Testis (tissue), 5 donors: ENCODE data around the gene HNRNPDL. TPM values are rescaled to one million over a fixed set of nuclear protein-coding genes. Genes with fewer than 3 reads are reported as not detected.
"Not testable (repeated sequence)": the region's sequence is repeated elsewhere in the genome, so short reads cannot be mapped to it uniquely, and the experiment has no call there.

ENCODE experiments used
- DNase-seq: peaks from one replicate; pipeline ENCODE4 v3.0.0-alpha.2; 2019
- H3K27ac ChIP-seq, 2 donors: fragments of 200-600 bp; sonication (generic); one replicate each; pipeline ENCODE4 v1.5.1; 2019
- H3K27me3 ChIP-seq: fragments of 200-600 bp; sonication (generic); one replicate; pipeline ENCODE4 v1.5.1; 2019
- H3K36me3 ChIP-seq: fragments of 200-600 bp; sonication (generic); one replicate; pipeline ENCODE4 v1.5.1; 2017; ENCODE audit warnings: low read depth; ENCODE audit errors: missing control alignments
- H3K4me1 ChIP-seq: fragments of 200-600 bp; sonication (generic); one replicate; pipeline ENCODE4 v1.5.1; 2019
- H3K4me3 ChIP-seq, 2 donors: fragments of 200-600 bp; sonication (generic); one replicate each; pipeline ENCODE4 v1.5.1; 2017 to 2019
- H3K9me3 ChIP-seq: fragments of 200-600 bp; sonication (generic); one replicate; pipeline ENCODE4 v1.5.1; 2017
- CTCF ChIP-seq, 3 experiments: fragments of 450-650 bp in 2 of 3; fragments of 200-600 bp in 1 of 3; sonication (generic) in 1 of 3; IDR thresholded peaks; one replicate each; pipeline ENCODE4 v1.5.1; 2016 to 2019; ENCODE audit warnings: antibody characterized with exemption in 3 of 3, mild to moderate bottlenecking in 2 of 3, moderate library complexity in 1 of 3
- POLR2A ChIP-seq: fragments of 450-650 bp; IDR thresholded peaks from one replicate; pipeline ENCODE4 v1.6.1; 2017; ENCODE audit warnings: antibody characterized with exemption, mild to moderate bottlenecking, moderate library complexity
- WGBS, 2 donors: methylation state at CpG; one replicate each; pipeline ENCODE4 v1.1.5; 2018; 5-methylcytosine and 5-hydroxymethylcytosine counted together
- intact Hi-C: fragments of 100-400 bp; cut with DNase I; formaldehyde crosslinking; loops from one replicate; pipeline ENCODE4 v1.15.1; 2023; ENCODE audit warnings: low total_unique reads
- long read RNA-seq, 2 donors: transcript quantifications; one replicate each; lab custom pipeline, GENCODE V29; 2026
- polyA plus RNA-seq: library from polyadenylated mRNA; stranded (reverse); fragments of 350-450 nt; fragmentation: Illumina TruSeq; extraction: RNeasy Lipid Tissue Mini Kit (QIAGEN cat#74804); gene quantifications from one replicate; pipeline ENCODE4 v1.2.3, GENCODE V29; 2014; ENCODE audit warnings: low read depth, low replicate concordance; ENCODE audit not compliant: insufficient read depth
- total RNA-seq, 2 donors: library from RNA; depleted of rRNA; stranded (reverse); fragments of >200 nt; gene quantifications; one replicate each; pipeline ENCODE4 v1.2.3, GENCODE V29; 2016

HNRNPDL gene
- total RNA-seq: 100 to 1,000 TPM; 203 to 218 TPM
- polyA plus RNA-seq: 226 TPM
- long read RNA-seq, donor 1, transcript HNRNPDL-202 (9 exons, 1,402 nt): minor isoform, 11 of 350 reads
- long read RNA-seq, donor 1, transcript HNRNPDL-204 (7 exons, 2,404 nt): minor isoform, 46 of 350 reads
- long read RNA-seq, donor 1, transcript HNRNPDL-201 (8 exons, 3,781 nt): major isoform, 147 of 350 reads
- long read RNA-seq, donor 1, partial matches to known transcripts: 142 of 350 reads
- long read RNA-seq, donor 1, other reads (novel, unspliced or antisense): 0 of 350 reads
- long read RNA-seq, donor 2, transcript HNRNPDL-202 (9 exons, 1,402 nt): minor isoform, 5 of 250 reads
- long read RNA-seq, donor 2, transcript HNRNPDL-204 (7 exons, 2,404 nt): minor isoform, 24 of 250 reads
- long read RNA-seq, donor 2, transcript HNRNPDL-201 (8 exons, 3,781 nt): major isoform, 89 of 250 reads
- long read RNA-seq, donor 2, partial matches to known transcripts: 128 of 250 reads
- long read RNA-seq, donor 2, other reads (novel, unspliced or antisense): 0 of 250 reads

DNA sequence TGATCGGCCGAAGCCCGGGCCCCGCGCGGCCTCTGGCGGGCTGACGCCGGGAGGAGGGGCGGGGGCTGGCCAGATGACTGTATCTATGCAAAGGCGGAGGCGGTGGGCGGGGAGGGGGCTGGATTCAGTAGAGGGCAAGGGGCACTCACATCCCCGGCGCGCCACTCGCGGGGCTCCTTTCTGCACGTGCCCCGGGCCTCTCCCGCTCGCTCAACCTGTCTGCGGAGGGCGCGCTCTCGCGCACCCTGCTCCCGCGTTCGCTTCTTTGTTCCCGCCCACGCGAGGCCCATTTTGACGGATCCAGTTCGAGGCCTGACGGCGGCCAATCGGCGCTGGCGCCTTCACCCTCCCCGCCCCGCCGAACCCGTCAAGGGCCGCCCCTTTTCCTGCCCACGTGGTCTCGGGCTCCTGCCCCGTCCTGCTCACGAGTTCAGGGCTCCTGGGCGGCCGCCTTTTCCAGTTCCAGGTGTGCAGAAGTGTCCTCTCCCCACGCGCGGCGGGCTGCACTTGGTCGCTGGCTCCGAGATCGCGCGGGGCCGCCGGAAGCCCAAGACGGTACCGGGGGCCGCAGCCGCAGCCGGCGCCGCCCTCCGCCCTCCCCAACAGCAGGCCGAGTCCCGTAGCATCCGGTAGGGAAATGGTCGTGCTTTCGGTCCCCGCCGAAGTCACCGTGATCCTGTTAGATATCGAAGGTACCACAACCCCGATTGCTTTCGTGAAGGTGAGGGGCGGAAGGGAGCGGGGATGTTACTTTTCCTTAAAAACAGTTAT lies at the start of gene HNRNPDL, which contains the start of gene ENOPH1:
Gene HNRNPDL (minus strand): TSS at position 270 of the 771 bp plus-strand sequence. CDS start 772 bp downstream, outside the sequence.
Gene ENOPH1 (plus strand): TSS at position 398 of the 771 bp plus-strand sequence. CDS start 240 bp downstream, at position 638.
- WGBS, 2 donors: 1% methylated on average over 24 to 75 of the region's 83 CpGs
- peak within 1 kb of the TSS; percentile 98 for H3K4me3 ChIP-seq
- H3K27ac ChIP-seq: peak within 1 kb of the TSS; percentile 98 to 99
- H3K36me3 ChIP-seq: no peaks in the 10 kb centered on the region
- TF ChIP-seq POLR2A (peak; percentile 72), CTCF (IDR thresholded peaks at IDR 0.05) (no peak)
- DNase-seq: peak; percentile 98
- no peaks in the 10 kb centered on the region for H3K27me3 ChIP-seq
- H3K4me1 ChIP-seq: peaks cover 9% of the 10 kb centered on the region
- intact Hi-C loops: loop anchor here (5.0 kb wide), 1 partner anchor 58 kb away; the partner anchor contains the start of gene HNRNPD
- H3K9me3 ChIP-seq: no peaks in the 10 kb centered on the region

GRCh38 chr4:82479562-82479961 lies 49.3 kb upstream of the HNRNPDL start:
- no peak for DNase-seq
- 95 to 98% methylated on average over 14 of the region's 14 CpGs for WGBS, 2 donors
- Histone ChIP-seq H3K4me3 (no peak overlapping the region), H3K27ac (no peak overlapping the region), H3K27me3 (no peaks in the 10 kb centered on the region), H3K9me3 (no peaks in the 10 kb centered on the region), H3K4me1 (no peaks in the 10 kb centered on the region), H3K36me3 (no peaks in the 10 kb centered on the region)
- intact Hi-C loops: no loop called here
- TF ChIP-seq CTCF (IDR thresholded peaks at IDR 0.05): no peak
- no peak for TF ChIP-seq POLR2A

- H3K27ac ChIP-seq, intact Hi-C loops, H3K4me3 ChIP-seq, H3K36me3 ChIP-seq, H3K9me3 ChIP-seq, H3K27me3 ChIP-seq, DNase-seq, H3K4me1 ChIP-seq: not testable (repeated sequence)
- WGBS, 2 donors: 82 to 95% methylated on average over 9 of the region's 9 CpGs
Observed at GRCh38 chr4:82477469-82477868, 47.2 kb upstream of the HNRNPDL start.

GRCh38 chr4:82475931-82476330 lies 45.7 kb upstream of the HNRNPDL start:
- 94 to 95% methylated on average over 7 of the region's 7 CpGs for WGBS, 2 donors
- H3K9me3 ChIP-seq, H3K36me3 ChIP-seq, H3K27ac ChIP-seq, H3K27me3 ChIP-seq, H3K4me3 ChIP-seq, DNase-seq, intact Hi-C loops, H3K4me1 ChIP-seq: not testable (repeated sequence)

DNA sequence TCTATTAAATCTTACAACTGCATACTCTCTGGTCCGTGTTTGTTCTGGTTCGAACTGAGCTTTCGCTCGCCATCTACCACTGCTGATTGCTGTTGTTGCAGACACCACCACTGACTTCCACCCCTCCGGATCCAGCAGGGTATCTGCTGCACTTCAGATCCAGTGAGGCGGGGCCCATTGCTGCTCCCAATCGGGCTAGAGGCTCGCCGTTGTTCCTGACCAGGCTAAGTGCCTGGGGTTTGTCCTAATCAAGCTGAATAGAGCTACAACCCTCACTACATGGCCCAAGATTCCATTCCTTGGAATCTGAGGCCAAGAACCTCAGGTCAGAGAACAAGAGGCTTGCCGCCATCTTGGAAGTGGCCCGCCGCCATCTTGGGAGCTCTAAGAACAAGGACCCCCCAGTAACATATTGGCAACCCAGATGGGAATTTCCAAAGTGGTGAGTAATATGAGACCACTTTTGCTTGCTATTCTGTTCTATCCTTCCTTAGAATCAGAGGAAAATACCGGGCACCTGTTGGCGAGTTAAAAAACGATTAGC lies 43.4 kb upstream of the HNRNPDL start:
- intact Hi-C loops: no loop called here
- TF ChIP-seq POLR2A: no peak
- TF ChIP-seq CTCF (IDR thresholded peaks at IDR 0.05): no peak

DNA sequence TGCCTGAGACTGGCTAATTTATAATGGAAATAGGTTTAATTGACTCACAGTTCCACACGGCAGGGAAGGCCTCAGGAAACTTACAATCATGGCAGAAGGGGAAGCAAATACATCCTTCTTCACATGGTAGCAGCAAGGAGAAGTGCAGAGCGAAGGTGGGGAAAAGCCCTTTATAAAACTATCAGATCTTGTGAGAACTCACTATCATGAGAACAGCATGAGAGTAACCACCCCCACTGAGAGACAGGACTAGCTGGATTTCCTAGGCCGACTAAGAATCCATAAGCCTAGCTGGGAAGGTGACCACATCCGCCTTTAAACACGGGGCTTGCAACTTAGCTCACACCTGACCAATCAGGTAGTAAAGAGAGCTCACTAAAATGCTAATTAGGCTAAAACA lies 42.8 kb upstream of the HNRNPDL start:
- H3K27ac ChIP-seq, DNase-seq, H3K9me3 ChIP-seq, H3K4me1 ChIP-seq, H3K4me3 ChIP-seq, H3K36me3 ChIP-seq, intact Hi-C loops, H3K27me3 ChIP-seq: not testable (repeated sequence)
- WGBS, 2 donors: 71 to 74% methylated on average over 5 of the region's 5 CpGs

More for the DNA sequence above, 43.4 kb upstream of the HNRNPDL start:
- no peak overlapping the region for H3K27ac ChIP-seq
- H3K4me3 ChIP-seq: no peak overlapping the region
- H3K9me3 ChIP-seq: no peaks in the 10 kb centered on the region
- no peak for DNase-seq
- no peaks in the 10 kb centered on the region for H3K36me3 ChIP-seq
- H3K4me1 ChIP-seq: peaks cover 10% of the 10 kb centered on the region
- 94 to 95% methylated on average over 15 of the region's 15 CpGs for WGBS, 2 donors
- no peaks in the 10 kb centered on the region for H3K27me3 ChIP-seq
